ENCODE data around the gene LEF1.

LEF1 gene

GRCh38 chr4:108192935-108193334 is 24.2 kb upstream of the LEF1 start:
- TF ChIP-seq FOXP2 (optimal IDR thresholded peaks at IDR 0.05; ENCODE audit: borderline replicate concordance, extremely low read depth, extremely low read length, insufficient read depth) (no peak), TAF1 (IDR thresholded peaks at IDR 0.05; ENCODE audit: borderline replicate concordance, insufficient read depth, low read length) (no peak), REST (IDR thresholded peaks at IDR 0.05; ENCODE audit: insufficient read depth in 1 of 2, low read depth in 2 of 2, low read length in 2 of 2) (no peak), POLR2AphosphoS5 (IDR thresholded peaks at IDR 0.05; ENCODE audit: low read depth, low read length) (no peak), SIN3A (IDR thresholded peaks at IDR 0.05; ENCODE audit: borderline replicate concordance, insufficient read depth, low read length) (no peak)

GRCh38 chr4:108192056-108192455 is 23.3 kb upstream of the LEF1 start:
- TF ChIP-seq TAF1 (IDR thresholded peaks at IDR 0.05; ENCODE audit: borderline replicate concordance, insufficient read depth, low read length) = no peak
- no peak for TF ChIP-seq SIN3A (IDR thresholded peaks at IDR 0.05; ENCODE audit: borderline replicate concordance, insufficient read depth, low read length)
- TF ChIP-seq REST (IDR thresholded peaks at IDR 0.05; ENCODE audit: insufficient read depth in 1 of 2, low read depth in 2 of 2, low read length in 2 of 2) = no peak
- TF ChIP-seq POLR2AphosphoS5 (IDR thresholded peaks at IDR 0.05; ENCODE audit: low read depth, low read length) = no peak
- no peak for TF ChIP-seq FOXP2 (optimal IDR thresholded peaks at IDR 0.05; ENCODE audit: borderline replicate concordance, extremely low read depth, extremely low read length, insufficient read depth)

- no peak for TF ChIP-seq POLR2AphosphoS5 (IDR thresholded peaks at IDR 0.05; ENCODE audit: low read depth, low read length)
- no peak for TF ChIP-seq REST (IDR thresholded peaks at IDR 0.05; ENCODE audit: insufficient read depth in 1 of 2, low read depth in 2 of 2, low read length in 2 of 2)
- no peak for TF ChIP-seq SIN3A (IDR thresholded peaks at IDR 0.05; ENCODE audit: borderline replicate concordance, insufficient read depth, low read length)
- TF ChIP-seq TAF1 (IDR thresholded peaks at IDR 0.05; ENCODE audit: borderline replicate concordance, insufficient read depth, low read length) = no peak
- TF ChIP-seq FOXP2 (optimal IDR thresholded peaks at IDR 0.05; ENCODE audit: borderline replicate concordance, extremely low read depth, extremely low read length, insufficient read depth) = no peak
Observed at GRCh38 chr4:108191269-108191914, 22.7 kb upstream of the LEF1 start.

GRCh38 chr4:108188770-108189169 is 20.0 kb upstream of the LEF1 start:
- TF ChIP-seq TAF1 (IDR thresholded peaks at IDR 0.05; ENCODE audit: borderline replicate concordance, insufficient read depth, low read length) = no peak
- TF ChIP-seq SIN3A (IDR thresholded peaks at IDR 0.05; ENCODE audit: borderline replicate concordance, insufficient read depth, low read length) = no peak
- no peak for TF ChIP-seq FOXP2 (optimal IDR thresholded peaks at IDR 0.05; ENCODE audit: borderline replicate concordance, extremely low read depth, extremely low read length, insufficient read depth)
- no peak for TF ChIP-seq POLR2AphosphoS5 (IDR thresholded peaks at IDR 0.05; ENCODE audit: low read depth, low read length)
- TF ChIP-seq REST (IDR thresholded peaks at IDR 0.05; ENCODE audit: insufficient read depth in 1 of 2, low read depth in 2 of 2, low read length in 2 of 2) = no peak

Data from PFSK-1 (cell line).